Measurements from ENCODE around the gene DLG2. TPM values are rescaled to one million over a fixed set of nuclear protein-coding genes. Genes with fewer than 3 reads are reported as not detected.

Gene DLG2
- total RNA-seq, 1 experiment from 2014 or later, result 1.8 TPM

- no peak overlapping the region for H3K4me3 ChIP-seq (ENCODE audit: insufficient read depth, low read depth, low read length)
- no peaks in the 10 kb centered on the region for H3K36me3 ChIP-seq (replicated peaks; ENCODE audit: control insufficient read depth, insufficient read depth, low read length)
- DNase-seq, result no peak
These were observed 2116.3 kb downstream of the DLG2 start for GRCh38 chr11:83510530-83511460.

GRCh38 chr11:83508804-83509203 lies 2118.3 kb downstream of the DLG2 start:
- no peak overlapping the region for H3K4me3 ChIP-seq (ENCODE audit: insufficient read depth, low read depth, low read length)
- H3K27me3 ChIP-seq (ENCODE audit: control insufficient read depth, insufficient read depth, low read length), result no peaks in the 10 kb centered on the region
- DNase-seq, result no peak

More at GRCh38 chr11:83510530-83511460, 2116.3 kb downstream of the DLG2 start:
- H3K27me3 ChIP-seq (ENCODE audit: control insufficient read depth, insufficient read depth, low read length), result no peaks in the 10 kb centered on the region

GRCh38 chr11:83502041-83502440 lies 2125.1 kb downstream of the DLG2 start:
- Histone ChIP-seq H3K27me3 (ENCODE audit: control insufficient read depth, insufficient read depth, low read length) (no peaks in the 10 kb centered on the region), H3K36me3 (replicated peaks; ENCODE audit: control insufficient read depth, insufficient read depth, low read length) (no peaks in the 10 kb centered on the region), H3K4me3 (ENCODE audit: insufficient read depth, low read depth, low read length) (no peak overlapping the region)
- no peak for DNase-seq

More at GRCh38 chr11:83508804-83509203, 2118.3 kb downstream of the DLG2 start:
- no peaks in the 10 kb centered on the region for H3K36me3 ChIP-seq (replicated peaks; ENCODE audit: control insufficient read depth, insufficient read depth, low read length)

- no peak for DNase-seq
- no peaks in the 10 kb centered on the region for H3K27me3 ChIP-seq (ENCODE audit: control insufficient read depth, insufficient read depth, low read length)
- H3K4me3 ChIP-seq (ENCODE audit: insufficient read depth, low read depth, low read length), result no peak overlapping the region
- no peaks in the 10 kb centered on the region for H3K36me3 ChIP-seq (replicated peaks; ENCODE audit: control insufficient read depth, insufficient read depth, low read length)
These were observed 2133.2 kb downstream of the DLG2 start for GRCh38 chr11:83493917-83494316.

GRCh38 chr11:83493034-83493433 lies 2134.1 kb downstream of the DLG2 start:
- H3K27me3 ChIP-seq (ENCODE audit: control insufficient read depth, insufficient read depth, low read length), result no peaks in the 10 kb centered on the region
- H3K4me3 ChIP-seq (ENCODE audit: insufficient read depth, low read depth, low read length), result no peak overlapping the region
- H3K36me3 ChIP-seq (replicated peaks; ENCODE audit: control insufficient read depth, insufficient read depth, low read length), result no peaks in the 10 kb centered on the region
- DNase-seq, result no peak

- no peak for DNase-seq
- no peaks in the 10 kb centered on the region for H3K27me3 ChIP-seq (ENCODE audit: control insufficient read depth, insufficient read depth, low read length)
- H3K4me3 ChIP-seq (ENCODE audit: insufficient read depth, low read depth, low read length), result no peak overlapping the region
- no peaks in the 10 kb centered on the region for H3K36me3 ChIP-seq (replicated peaks; ENCODE audit: control insufficient read depth, insufficient read depth, low read length)
These were observed 2143.3 kb downstream of the DLG2 start for GRCh38 chr11:83483808-83484207.

GRCh38 chr11:83480811-83481210 lies 2146.3 kb downstream of the DLG2 start:
- no peaks in the 10 kb centered on the region for H3K36me3 ChIP-seq (replicated peaks; ENCODE audit: control insufficient read depth, insufficient read depth, low read length)
- H3K4me3 ChIP-seq (ENCODE audit: insufficient read depth, low read depth, low read length), result no peak overlapping the region
- H3K27me3 ChIP-seq (ENCODE audit: control insufficient read depth, insufficient read depth, low read length), result no peaks in the 10 kb centered on the region
- DNase-seq, result no peak

GRCh38 chr11:83480251-83480650 lies 2146.9 kb downstream of the DLG2 start:
- DNase-seq, result no peak
- H3K4me3 ChIP-seq (ENCODE audit: insufficient read depth, low read depth, low read length), result no peak overlapping the region
- H3K36me3 ChIP-seq (replicated peaks; ENCODE audit: control insufficient read depth, insufficient read depth, low read length), result no peaks in the 10 kb centered on the region
- no peaks in the 10 kb centered on the region for H3K27me3 ChIP-seq (ENCODE audit: control insufficient read depth, insufficient read depth, low read length)

GRCh38 chr11:83477772-83478171 lies 2149.4 kb downstream of the DLG2 start:
- DNase-seq, result no peak
- Histone ChIP-seq H3K27me3 (ENCODE audit: control insufficient read depth, insufficient read depth, low read length) (no peaks in the 10 kb centered on the region), H3K4me3 (ENCODE audit: insufficient read depth, low read depth, low read length) (no peak overlapping the region), H3K36me3 (replicated peaks; ENCODE audit: control insufficient read depth, insufficient read depth, low read length) (no peaks in the 10 kb centered on the region)

GRCh38 chr11:83475760-83476159 lies 2151.4 kb downstream of the DLG2 start:
- no peaks in the 10 kb centered on the region for H3K27me3 ChIP-seq (ENCODE audit: control insufficient read depth, insufficient read depth, low read length)
- H3K4me3 ChIP-seq (ENCODE audit: insufficient read depth, low read depth, low read length), result no peak overlapping the region
- no peaks in the 10 kb centered on the region for H3K36me3 ChIP-seq (replicated peaks; ENCODE audit: control insufficient read depth, insufficient read depth, low read length)
- no peak for DNase-seq

GRCh38 chr11:83473743-83474142 lies 2153.4 kb downstream of the DLG2 start:
- H3K36me3 ChIP-seq (replicated peaks; ENCODE audit: control insufficient read depth, insufficient read depth, low read length), result no peaks in the 10 kb centered on the region
- no peaks in the 10 kb centered on the region for H3K27me3 ChIP-seq (ENCODE audit: control insufficient read depth, insufficient read depth, low read length)
- no peak for DNase-seq
- no peak overlapping the region for H3K4me3 ChIP-seq (ENCODE audit: insufficient read depth, low read depth, low read length)

- Histone ChIP-seq H3K27me3 (ENCODE audit: control insufficient read depth, insufficient read depth, low read length) (no peaks in the 10 kb centered on the region), H3K4me3 (ENCODE audit: insufficient read depth, low read depth, low read length) (no peak overlapping the region), H3K36me3 (replicated peaks; ENCODE audit: control insufficient read depth, insufficient read depth, low read length) (no peaks in the 10 kb centered on the region)
- no peak for DNase-seq
These were observed 2154.3 kb downstream of the DLG2 start for GRCh38 chr11:83472806-83473205.

GRCh38 chr11:83471831-83472727 lies 2155.1 kb downstream of the DLG2 start:
- no peak overlapping the region for H3K4me3 ChIP-seq (ENCODE audit: insufficient read depth, low read depth, low read length)
- no peaks in the 10 kb centered on the region for H3K36me3 ChIP-seq (replicated peaks; ENCODE audit: control insufficient read depth, insufficient read depth, low read length)
- DNase-seq, result no peak
- H3K27me3 ChIP-seq (ENCODE audit: control insufficient read depth, insufficient read depth, low read length), result no peaks in the 10 kb centered on the region

- no peak for DNase-seq
- Histone ChIP-seq H3K27me3 (ENCODE audit: control insufficient read depth, insufficient read depth, low read length) (no peaks in the 10 kb centered on the region), H3K4me3 (ENCODE audit: insufficient read depth, low read depth, low read length) (no peak overlapping the region), H3K36me3 (replicated peaks; ENCODE audit: control insufficient read depth, insufficient read depth, low read length) (no peaks in the 10 kb centered on the region)
These were observed 2159.3 kb downstream of the DLG2 start for GRCh38 chr11:83467837-83468236.

All from H7 (cell line).